HUES6 (cell line): Measurements from ENCODE around the gene METTL1.
"Not testable (repeated sequence)": the region's sequence is repeated elsewhere in the genome, so short reads cannot be mapped to it uniquely, and the experiment has no call there.

Experiments used
- H3K27ac ChIP-seq: 2 replicates; pipeline ENCODE4 v1.7.0; 2013; ENCODE audit warnings: low read depth, mild to moderate bottlenecking, low read length, inconsistent platforms
- H3K27me3 ChIP-seq: 2 replicates; pipeline ENCODE4 v1.6.1; 2013; ENCODE audit warnings: low read length; ENCODE audit not compliant: control insufficient read depth, insufficient read depth
- H3K36me3 ChIP-seq: 2 replicates; pipeline ENCODE4 v1.6.1; 2013; ENCODE audit warnings: low read length; ENCODE audit not compliant: control insufficient read depth, insufficient read depth
- H3K4me1 ChIP-seq: 2 replicates; pipeline ENCODE4 v1.6.1; 2013; ENCODE audit warnings: low read length; ENCODE audit not compliant: control insufficient read depth, insufficient read depth
- H3K4me3 ChIP-seq: 2 replicates; pipeline ENCODE4 v1.5.1; 2013; ENCODE audit warnings: low read depth, low read length
- H3K9ac ChIP-seq: one replicate; pipeline ENCODE4 v1.6.1; 2013; ENCODE audit warnings: mild to moderate bottlenecking, low read length
- H3K9me3 ChIP-seq: 2 replicates; pipeline ENCODE4 v1.6.1; 2013; ENCODE audit warnings: low read depth, low read length; ENCODE audit not compliant: control insufficient read depth, insufficient read depth

METTL1 gene

GRCh38 chr12:57771873-57772428, at the start of gene METTL1:
TSS of gene METTL1 (minus strand) at chr12:57772105. CDS start at chr12:57772083, 22 bp downstream.
- H3K9ac ChIP-seq, result peak within 1 kb of the TSS; percentile 97
- H3K4me1 ChIP-seq, result peaks cover 6% of the 10 kb centered on the region
- peaks cover 7% of the 10 kb centered on the region for H3K27me3 ChIP-seq
- peak within 1 kb of the TSS; percentile 79 for H3K4me3 ChIP-seq
- H3K36me3 ChIP-seq, result peaks cover 28% of the 10 kb centered on the region
- no peaks in the 10 kb centered on the region for H3K9me3 ChIP-seq
- H3K27ac ChIP-seq, result peak within 1 kb of the TSS; percentile 91

- not testable (repeated sequence) for H3K27ac ChIP-seq, H3K4me1 ChIP-seq, H3K4me3 ChIP-seq, H3K9me3 ChIP-seq, H3K9ac ChIP-seq, H3K27me3 ChIP-seq
- peaks cover 55% of the 10 kb centered on the region for H3K36me3 ChIP-seq
These were observed 49.1 kb upstream of the METTL1 start for GRCh38 chr12:57821015-57821414.

GRCh38 chr12:57820119-57820518, 48.2 kb upstream of the METTL1 start:
- not testable (repeated sequence) for H3K9ac ChIP-seq, H3K4me3 ChIP-seq, H3K27ac ChIP-seq, H3K4me1 ChIP-seq, H3K9me3 ChIP-seq, H3K27me3 ChIP-seq
- peaks cover 46% of the 10 kb centered on the region for H3K36me3 ChIP-seq

GRCh38 chr12:57817990-57818331, 46.1 kb upstream of the METTL1 start:
- H3K9ac ChIP-seq, H3K27ac ChIP-seq, H3K4me3 ChIP-seq, H3K9me3 ChIP-seq, H3K4me1 ChIP-seq, H3K27me3 ChIP-seq: not testable (repeated sequence)
- peaks cover 24% of the 10 kb centered on the region for H3K36me3 ChIP-seq

GRCh38 chr12:57817261-57817989, 45.5 kb upstream of the METTL1 start:
- no peak overlapping the region for H3K9ac ChIP-seq
- no peaks in the 10 kb centered on the region; the same call in 1 of the 2 replicates for H3K4me1 ChIP-seq
- H3K9me3 ChIP-seq, result no peaks in the 10 kb centered on the region
- H3K27ac ChIP-seq, result no peak overlapping the region
- no peak overlapping the region for H3K4me3 ChIP-seq
- no peaks in the 10 kb centered on the region for H3K27me3 ChIP-seq
- H3K36me3 ChIP-seq, result peaks cover 19% of the 10 kb centered on the region

GRCh38 chr12:57816855-57817151, 44.9 kb upstream of the METTL1 start:
- Histone ChIP-seq H3K9ac (no peak overlapping the region), H3K27ac (no peak overlapping the region), H3K4me3 (no peak overlapping the region), H3K4me1 (no peaks in the 10 kb centered on the region; the same call in 1 of the 2 replicates), H3K9me3 (no peaks in the 10 kb centered on the region), H3K27me3 (no peaks in the 10 kb centered on the region), H3K36me3 (peaks cover 13% of the 10 kb centered on the region)

GRCh38 chr12:57816001-57816854, 44.3 kb upstream of the METTL1 start:
- Histone ChIP-seq H3K9ac (no peak overlapping the region), H3K27ac (no peak overlapping the region), H3K4me3 (no peak overlapping the region), H3K27me3 (no peaks in the 10 kb centered on the region), H3K36me3 (peaks cover 9% of the 10 kb centered on the region), H3K4me1 (no peaks in the 10 kb centered on the region; the same call in 1 of the 2 replicates), H3K9me3 (no peaks in the 10 kb centered on the region)

- Histone ChIP-seq H3K4me3 (no peak overlapping the region), H3K36me3 (peaks cover 11% of the 10 kb centered on the region; the same call in 1 of the 2 replicates), H3K4me1 (no peaks in the 10 kb centered on the region; the same call in 1 of the 2 replicates), H3K27ac (no peak overlapping the region), H3K27me3 (no peaks in the 10 kb centered on the region), H3K9ac (no peak overlapping the region), H3K9me3 (no peaks in the 10 kb centered on the region)
These were observed 43.5 kb upstream of the METTL1 start for GRCh38 chr12:57815177-57816000.

- no peaks in the 10 kb centered on the region for H3K27me3 ChIP-seq
- H3K9ac ChIP-seq, result no peak overlapping the region
- H3K4me1 ChIP-seq, result no peaks in the 10 kb centered on the region; the same call in 1 of the 2 replicates
- no peak overlapping the region for H3K27ac ChIP-seq
- H3K36me3 ChIP-seq, result peaks cover 7% of the 10 kb centered on the region; the same call in 1 of the 2 replicates
- H3K9me3 ChIP-seq, result no peaks in the 10 kb centered on the region
- H3K4me3 ChIP-seq, result no peak overlapping the region
These were observed 42.3 kb upstream of the METTL1 start for GRCh38 chr12:57813971-57814772.
